ENCODE measurements around the gene GPR176. TPM values are rescaled to one million over a fixed set of nuclear protein-coding genes. Genes with fewer than 3 reads are reported as not detected.

GPR176 gene
- total RNA-seq, 4 donors from 2014 or later: 4.3 to 15.0 (median 7.9) TPM

DNA sequence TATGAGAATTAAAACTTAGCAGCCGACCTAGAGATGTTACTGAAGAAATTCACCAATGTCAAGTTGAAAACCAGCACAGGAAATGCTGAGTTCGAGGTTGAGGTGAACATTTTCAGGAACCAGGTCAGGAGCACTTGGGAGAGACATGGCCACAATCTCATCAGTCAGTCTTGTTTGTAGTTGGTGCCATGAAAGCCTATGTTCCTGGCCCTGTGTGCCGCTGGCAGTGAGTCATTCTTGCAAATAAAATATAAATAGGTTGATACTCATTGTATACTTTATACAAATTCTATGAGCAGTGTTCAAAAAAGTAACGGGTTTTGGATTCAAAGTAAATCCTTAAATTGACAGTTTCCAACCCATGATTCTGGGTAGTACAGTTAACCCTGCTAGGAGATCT lies 135.9 kb downstream of the GPR176 start:
- Histone ChIP-seq H3K36me3 (no peaks in the 10 kb centered on the region), H3K27ac (peak overlapping the region in 1 of 3 donors; percentile 57), H3K9me3 (no peaks in the 10 kb centered on the region), H3K27me3 (no peaks in the 10 kb centered on the region), H3K4me3 (replicated peaks in 1 of 3) (no peak overlapping the region), H3K4me1 (peaks cover 10% of the 10 kb centered on the region in 2 donors)
- TF ChIP-seq CTCF (IDR thresholded peaks at IDR 0.05) (no peak), POLR2A (IDR thresholded peaks at IDR 0.05) (no peak)
- no peak for DNase-seq
- 72 to 76% methylated on average over 4 of the region's 4 CpGs for WGBS, 2 donors
- intact Hi-C loops (cut with DNase I): no loop called here

GRCh38 chr15:39783244-39783820 lies 136.7 kb downstream of the GPR176 start:
- H3K27ac ChIP-seq: peak overlapping the region in 2 of 3 donors; percentile 57 to 72
- H3K27me3 ChIP-seq: no peaks in the 10 kb centered on the region
- no peak for TF ChIP-seq POLR2A (IDR thresholded peaks at IDR 0.05)
- TF ChIP-seq CTCF (IDR thresholded peaks at IDR 0.05): no peak
- DNase-seq: no peak
- H3K36me3 ChIP-seq: no peaks in the 10 kb centered on the region
- WGBS, 2 donors: 4 to 6% methylated on average over 10 of the region's 10 CpGs
- H3K4me3 ChIP-seq (replicated peaks in 1 of 3): peak overlapping the region; percentile 24 to 77 (median 50)
- H3K4me1 ChIP-seq: peaks cover 10% of the 10 kb centered on the region in 2 donors
- intact Hi-C loops (cut with DNase I): no loop called here
- H3K9me3 ChIP-seq: no peaks in the 10 kb centered on the region

GRCh38 chr15:39782441-39783138 lies 137.5 kb downstream of the GPR176 start, which contains the start of gene FSIP1:
Gene FSIP1, minus strand, starts transcription at chr15:39782841. Its CDS starts 6,317 bp downstream, at chr15:39776524.
- WGBS, 2 donors: 3% methylated on average over 2 to 14 of the region's 64 CpGs
- Histone ChIP-seq H3K36me3 (no peaks in the 10 kb centered on the region), H3K27ac (peak within 1 kb of the TSS; percentile 23 to 72 (median 57)), H3K9me3 (no peaks in the 10 kb centered on the region), H3K4me1 (peaks cover 10% of the 10 kb centered on the region in 2 donors), H3K27me3 (no peaks in the 10 kb centered on the region), H3K4me3 (replicated peaks in 1 of 3) (peak within 1 kb of the TSS; percentile 24 to 77 (median 50))
- peak; percentile 96 for DNase-seq
- TF ChIP-seq CTCF (IDR thresholded peaks at IDR 0.05) (no peak), POLR2A (IDR thresholded peaks at IDR 0.05) (peak in 1 of 2 donors; percentile 69)
- intact Hi-C loops (cut with DNase I): no loop called here

DNA sequence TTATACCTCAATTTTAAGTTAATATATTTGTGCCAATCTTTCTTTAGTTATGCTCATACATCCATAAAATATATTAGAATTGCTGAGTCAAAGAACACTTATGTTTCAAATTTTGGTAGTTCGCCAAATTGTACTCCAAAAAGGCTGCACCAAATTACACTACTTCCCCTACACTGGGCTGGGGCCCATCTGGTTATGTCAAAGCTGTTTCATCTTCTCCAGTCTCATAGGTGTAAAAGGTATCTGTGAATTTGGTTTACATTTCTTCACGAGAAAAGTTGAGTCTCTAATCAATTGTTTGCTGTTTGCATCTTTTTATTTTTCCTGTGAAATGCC lies 138.1 kb downstream of the GPR176 start:
- Histone ChIP-seq H3K27ac (no peak overlapping the region), H3K9me3 (no peaks in the 10 kb centered on the region), H3K4me1 (peaks cover 10% of the 10 kb centered on the region in 2 donors), H3K4me3 (replicated peaks in 1 of 3) (peak overlapping the region in 1 of 3 donors; percentile 50), H3K27me3 (no peaks in the 10 kb centered on the region), H3K36me3 (no peaks in the 10 kb centered on the region)
- DNase-seq: no peak
- intact Hi-C loops (cut with DNase I): no loop called here
- TF ChIP-seq POLR2A (IDR thresholded peaks at IDR 0.05) (no peak), CTCF (IDR thresholded peaks at IDR 0.05) (no peak)
- WGBS, 2 donors: 76% methylated on average over 2 of the region's 2 CpGs

All from thyroid gland (tissue), 4 donors.